ENCODE measurements around the gene ASCC3. TPM values are rescaled to one million over a fixed set of nuclear protein-coding genes. Genes with fewer than 3 reads are reported as not detected.
"Not testable (repeated sequence)": the region's sequence is repeated elsewhere in the genome, so short reads cannot be mapped to it uniquely, and the experiment has no call there.

Gene ASCC3
- total RNA-seq, 1 donor from 2014 or later = 60.3 TPM

DNA sequence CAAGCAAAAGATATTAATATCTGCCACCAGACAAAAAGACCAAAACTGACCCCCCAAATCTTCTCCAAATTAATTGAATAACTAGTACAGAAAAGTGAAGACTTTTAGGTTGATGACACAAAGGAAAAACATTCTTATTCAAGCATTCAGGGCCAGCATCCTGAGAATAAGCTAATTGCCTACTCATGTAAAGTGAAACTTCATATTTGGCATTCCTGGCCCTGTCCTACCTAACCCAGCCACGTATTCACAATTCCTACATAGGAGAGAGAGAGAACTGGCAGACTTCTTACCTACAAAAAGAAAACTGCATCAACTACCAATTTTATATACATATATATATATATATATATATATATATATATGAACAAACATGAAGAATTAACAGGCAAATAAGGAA lies 4.9 kb upstream of the ASCC3 start:
- DNase-seq (ENCODE audit: extremely low read depth, low read depth, low spot score) = no peak

- no peak for DNase-seq (ENCODE audit: extremely low read depth, low read depth, low spot score)
These were observed 2.2 kb upstream of the ASCC3 start for GRCh38 chr6:100883347-100883746.

- DNase-seq (ENCODE audit: extremely low read depth, low read depth, low spot score) = no peak
These were observed 545 bp upstream of the ASCC3 start for GRCh38 chr6:100881707-100882040.

GRCh38 chr6:100880149-100880852 lies 828 bp downstream of the ASCC3 start:
- no peak for DNase-seq (ENCODE audit: extremely low read depth, low read depth, low spot score)

DNA sequence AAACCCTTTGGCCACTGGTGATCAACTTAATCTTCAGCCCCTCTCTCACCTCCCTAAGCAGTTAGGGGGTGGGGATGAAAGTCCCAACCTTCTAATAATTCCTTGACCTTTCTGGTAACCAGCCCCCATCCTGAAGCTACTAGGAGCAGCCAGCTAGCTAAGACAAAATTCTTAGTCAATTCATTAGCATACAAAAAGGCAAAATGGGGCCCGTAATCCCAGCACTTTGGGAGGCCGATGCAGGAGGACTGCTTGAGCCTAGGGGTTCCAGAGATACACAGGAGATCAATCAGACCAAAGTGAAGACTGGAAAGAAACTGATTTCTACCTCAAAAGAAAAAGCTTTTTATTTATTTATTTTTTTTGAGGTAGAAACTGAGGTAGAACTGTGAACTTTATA lies 1.8 kb downstream of the ASCC3 start:
- DNase-seq (ENCODE audit: extremely low read depth, low read depth, low spot score) = no peak

DNA sequence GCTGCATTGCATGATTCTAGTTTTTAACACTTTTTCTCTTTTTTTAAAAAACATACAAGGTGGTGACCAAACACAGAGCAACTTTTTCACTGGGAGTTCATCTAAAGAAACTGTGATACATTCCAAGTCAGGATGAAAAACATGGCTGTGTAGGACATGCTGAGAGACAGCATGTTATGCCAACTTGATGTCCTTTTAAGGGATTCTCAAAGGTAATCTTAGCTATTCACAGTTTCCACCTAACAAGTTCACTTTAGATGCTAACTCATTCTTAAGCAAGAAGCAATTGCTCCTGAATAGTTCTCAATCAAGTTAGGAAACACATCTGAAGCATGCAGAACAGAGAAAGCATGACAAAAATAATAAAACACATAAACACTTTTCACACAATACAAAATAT lies 3.3 kb downstream of the ASCC3 start:
- DNase-seq (ENCODE audit: extremely low read depth, low read depth, low spot score) = no peak

GRCh38 chr6:100876251-100876650 lies 4.9 kb downstream of the ASCC3 start:
- no peak for DNase-seq (ENCODE audit: extremely low read depth, low read depth, low spot score)

GRCh38 chr6:100865525-100865924 lies 15.6 kb downstream of the ASCC3 start:
- no peak for DNase-seq (ENCODE audit: extremely low read depth, low read depth, low spot score)

DNA sequence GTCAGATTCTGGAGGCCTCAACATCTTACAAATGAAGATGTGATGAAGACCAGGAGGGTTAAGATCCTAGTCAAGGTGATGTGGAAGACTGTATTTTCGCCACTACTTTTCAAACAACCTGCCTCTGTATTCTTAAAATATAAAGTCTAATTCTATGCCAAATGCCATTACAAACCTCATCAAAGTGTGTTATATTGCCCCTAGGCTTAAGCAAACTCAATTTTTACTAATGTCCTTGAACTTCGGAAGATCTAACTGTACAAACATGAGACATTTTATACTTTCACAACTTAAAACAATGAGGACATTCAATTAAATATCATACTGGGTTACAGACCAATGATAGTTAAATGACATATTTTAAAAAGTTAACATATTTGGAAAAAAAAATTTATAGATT lies 19.1 kb downstream of the ASCC3 start:
- no peak for DNase-seq (ENCODE audit: extremely low read depth, low read depth, low spot score)

- no peak for DNase-seq (ENCODE audit: extremely low read depth, low read depth, low spot score)
These were observed 25.0 kb downstream of the ASCC3 start for GRCh38 chr6:100856146-100856545.

DNA sequence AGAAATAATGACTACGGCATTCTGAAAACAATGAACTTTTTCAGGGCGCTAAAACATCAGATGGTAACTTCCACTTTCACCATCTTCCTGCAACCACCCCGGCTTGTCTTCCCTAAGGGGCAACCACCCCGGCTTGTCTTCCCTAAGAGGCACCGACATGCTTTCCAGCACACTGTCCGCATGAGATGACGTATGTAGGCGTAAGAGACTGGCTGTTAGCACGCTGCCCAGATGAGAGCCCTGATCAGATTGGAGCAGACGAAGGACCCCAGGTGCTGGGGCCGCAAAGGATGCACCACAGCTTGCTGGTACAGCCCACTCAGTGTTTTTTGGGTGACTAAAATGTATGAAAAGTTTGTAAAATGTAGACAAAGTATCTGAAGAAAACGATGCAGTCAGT lies 29.3 kb downstream of the ASCC3 start:
- DNase-seq (ENCODE audit: extremely low read depth, low read depth, low spot score) = no peak

DNA sequence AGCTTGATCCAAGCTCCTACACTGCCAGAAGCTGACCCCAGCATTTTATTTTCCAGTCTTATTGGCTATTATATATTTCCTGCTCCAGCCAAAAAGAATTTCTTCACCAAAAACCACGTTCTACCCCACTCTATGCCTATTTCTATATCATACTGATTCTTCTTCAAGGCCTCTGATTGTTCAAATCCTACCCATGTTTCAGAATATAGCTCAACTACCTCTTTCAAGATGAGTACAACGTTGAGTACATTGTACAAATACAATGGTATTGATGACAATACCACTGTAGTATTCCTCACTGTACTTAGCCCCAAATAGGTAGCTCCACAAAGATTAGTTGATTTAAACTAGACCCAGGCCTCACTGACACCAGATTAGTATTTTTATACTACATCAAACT lies 31.0 kb downstream of the ASCC3 start:
- no peak for DNase-seq (ENCODE audit: extremely low read depth, low read depth, low spot score)

DNA sequence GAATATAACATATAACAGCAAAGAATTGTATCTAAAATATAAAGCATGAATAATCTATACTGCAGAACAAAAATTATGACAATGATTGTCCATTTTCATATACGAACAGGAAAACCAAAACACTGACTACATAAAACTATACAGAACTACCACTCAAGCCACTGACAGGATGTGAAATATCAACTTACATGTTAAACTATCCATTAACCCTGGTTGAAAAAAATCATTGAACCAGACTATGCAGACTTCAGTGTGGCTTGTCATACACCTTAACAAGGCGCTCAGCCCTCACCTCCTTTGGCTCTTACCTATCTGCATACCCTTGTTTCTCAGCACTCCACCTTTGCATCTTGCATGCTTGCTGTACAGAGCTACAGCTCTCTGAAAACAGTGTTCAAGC lies 34.9 kb downstream of the ASCC3 start:
- no peak for DNase-seq (ENCODE audit: extremely low read depth, low read depth, low spot score)

- no peak for DNase-seq (ENCODE audit: extremely low read depth, low read depth, low spot score)
These were observed 35.5 kb downstream of the ASCC3 start for GRCh38 chr6:100845676-100846075.

DNA sequence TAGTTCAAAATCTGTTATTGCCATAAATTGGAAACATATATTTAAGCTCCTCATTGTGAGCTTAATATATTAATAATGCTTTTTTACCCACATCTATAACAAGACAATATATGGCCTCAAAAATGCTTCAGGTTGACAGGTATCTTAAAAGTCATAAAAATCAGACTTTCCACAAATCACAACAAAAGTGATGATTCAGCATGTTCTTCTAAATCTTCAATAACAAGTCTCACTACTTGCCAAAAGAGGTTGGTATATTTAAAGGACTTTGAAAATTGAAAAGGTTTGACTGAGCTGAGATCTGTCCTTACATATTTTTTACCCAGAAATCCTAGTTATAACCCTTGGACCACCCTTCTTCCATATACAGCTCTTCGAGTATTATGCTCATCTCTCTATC lies 41.7 kb downstream of the ASCC3 start:
- no peak for DNase-seq (ENCODE audit: extremely low read depth, low read depth, low spot score)

- DNase-seq (ENCODE audit: extremely low read depth, low read depth, low spot score) = no peak
These were observed 43.1 kb downstream of the ASCC3 start for GRCh38 chr6:100838011-100838410.

- DNase-seq (ENCODE audit: extremely low read depth, low read depth, low spot score) = no peak
These were observed 47.1 kb downstream of the ASCC3 start for GRCh38 chr6:100833972-100834574.

GRCh38 chr6:100829077-100829595 lies 52.0 kb downstream of the ASCC3 start:
- DNase-seq (ENCODE audit: extremely low read depth, low read depth, low spot score) = not testable (repeated sequence)

DNA sequence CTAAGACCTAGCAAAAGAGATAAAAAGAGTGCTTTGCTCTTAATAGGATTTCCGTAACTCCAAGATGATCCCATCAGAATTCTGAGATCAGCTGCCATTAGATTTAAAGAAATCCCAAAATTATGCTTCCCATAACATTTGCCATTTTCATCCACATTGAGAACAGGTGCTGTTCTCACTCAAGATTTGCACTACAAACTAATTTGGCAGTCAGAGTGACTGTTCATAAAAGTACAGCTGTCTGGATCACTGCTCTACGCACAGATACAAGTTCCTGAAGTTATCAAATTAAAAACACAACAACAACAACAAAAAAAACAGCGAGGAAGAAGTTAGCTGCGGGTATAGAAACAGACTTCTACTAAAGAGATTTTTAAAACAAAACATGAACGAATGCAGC lies 58.1 kb downstream of the ASCC3 start:
- no peak for DNase-seq (ENCODE audit: extremely low read depth, low read depth, low spot score)

GRCh38 chr6:100818066-100818465 lies 63.1 kb downstream of the ASCC3 start:
- no peak for DNase-seq (ENCODE audit: extremely low read depth, low read depth, low spot score)

DNA sequence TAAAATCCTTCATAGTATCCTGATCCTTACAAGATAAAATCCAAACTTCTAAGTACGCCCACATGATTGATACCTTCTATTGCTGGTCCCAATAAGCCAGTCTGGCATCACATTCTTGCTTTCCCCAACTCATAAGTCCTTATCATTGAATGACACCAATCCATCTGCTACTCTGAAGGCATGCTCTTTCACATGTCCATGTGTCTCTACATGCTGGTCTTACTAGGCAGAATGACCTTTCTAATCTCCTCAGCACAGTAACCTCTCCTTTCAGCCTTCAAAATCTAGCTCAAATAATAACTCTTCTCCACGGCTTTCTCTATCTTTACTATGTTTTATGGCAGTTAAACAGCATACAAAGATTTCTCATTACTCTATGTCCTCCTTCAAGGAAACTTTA lies 71.1 kb downstream of the ASCC3 start:
- DNase-seq (ENCODE audit: extremely low read depth, low read depth, low spot score) = no peak

DNA sequence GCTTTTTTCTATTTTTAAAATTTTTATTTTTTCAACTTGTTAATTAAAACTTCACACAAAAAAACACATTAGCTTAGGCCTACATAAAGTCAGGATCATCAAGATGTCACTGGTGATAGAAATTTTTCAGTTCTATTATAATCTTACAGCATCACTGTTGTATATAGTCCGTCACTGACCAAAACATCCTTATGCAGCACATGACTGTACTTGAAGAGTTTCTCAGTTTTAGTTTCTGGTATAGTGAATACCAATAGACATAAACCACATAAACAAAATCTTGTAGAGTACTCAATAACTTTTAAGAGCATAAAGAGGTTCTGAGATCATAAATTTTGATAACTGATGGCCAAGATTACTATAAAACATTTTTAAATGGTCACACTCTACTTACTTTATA lies 71.8 kb downstream of the ASCC3 start:
- no peak for DNase-seq (ENCODE audit: extremely low read depth, low read depth, low spot score)

Measured in glomerular endothelial cell (primary cell).